KOPT-K1 (cell line): ENCODE data around the gene IL36B.
"Not testable (repeated sequence)": the region's sequence is repeated elsewhere in the genome, so short reads cannot be mapped to it uniquely, and the experiment has no call there.

Source experiments
- H3K27ac ChIP-seq: fragments of 200-600 bp; sonication (generic); 2 replicates; pipeline ENCODE4 v1.5.1; 2016; ENCODE audit warnings: antibody characterized with exemption, mild to moderate bottlenecking, low read depth, low read length; ENCODE audit not compliant: poor library complexity, severe bottlenecking
- H3K36me3 ChIP-seq: fragments of 200-600 bp; sonication (generic); 2 replicates; pipeline ENCODE4 v1.5.1; 2017; ENCODE audit warnings: antibody characterized with exemption, mild to moderate bottlenecking, low read length, moderate library complexity; ENCODE audit not compliant: insufficient read depth
- H3K9me3 ChIP-seq: fragments of 200-600 bp; sonication (generic); 2 replicates; pipeline ENCODE4 v1.5.1; 2017; ENCODE audit warnings: antibody characterized with exemption, low read length, mild to moderate bottlenecking; ENCODE audit not compliant: insufficient read depth, poor library complexity, severe bottlenecking

IL36B gene

DNA sequence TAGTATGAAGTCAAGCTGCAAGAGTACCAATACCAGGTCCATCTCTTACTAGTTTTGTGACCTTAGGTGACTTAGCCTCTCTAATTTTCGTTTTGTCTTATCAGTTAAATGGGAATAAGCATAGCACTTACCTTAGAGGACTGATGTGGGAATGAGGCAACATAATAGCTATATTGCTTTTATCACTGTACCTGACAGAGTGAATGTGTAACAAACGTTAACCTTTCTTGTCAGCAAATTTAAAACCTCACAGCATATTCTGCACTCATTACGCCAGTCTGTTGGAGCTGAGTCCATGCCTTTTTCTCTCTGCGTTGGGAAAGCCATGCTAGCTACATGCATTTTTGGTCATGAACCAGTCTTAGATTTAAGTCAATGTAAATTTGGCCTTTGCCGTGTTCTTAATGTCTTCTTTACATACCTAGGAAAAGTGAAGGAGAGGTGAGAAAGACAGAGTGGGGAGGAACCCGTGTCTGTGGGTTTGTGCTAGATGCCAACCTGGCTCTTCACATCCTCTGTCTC lies at the start of gene IL36B:
TSS of gene IL36B (minus strand) at position 472 of the 522 bp plus-strand sequence.
- Histone ChIP-seq H3K36me3 (no peaks in the 10 kb centered on the region), H3K9me3 (peaks cover 33% of the 10 kb centered on the region), H3K27ac (no peak within 1 kb of the TSS)

DNA sequence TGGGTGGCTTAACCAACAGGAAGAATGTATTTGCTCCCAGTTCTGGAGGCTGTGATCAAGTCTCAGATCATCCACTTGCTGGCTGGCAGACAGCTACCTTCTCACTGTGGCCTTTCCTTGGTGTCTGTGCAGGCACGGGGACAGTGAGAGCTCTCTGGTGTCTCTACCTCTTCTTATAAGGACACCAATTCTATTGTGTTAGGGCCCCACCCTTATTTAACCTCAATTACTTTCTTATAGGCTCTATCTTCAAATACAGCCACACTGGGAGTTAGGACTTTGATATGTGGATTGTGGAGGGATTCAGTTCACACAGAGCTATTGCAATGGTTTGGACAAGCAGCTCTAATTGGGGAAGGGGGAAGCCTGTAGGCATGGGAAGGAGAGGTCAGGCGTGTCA lies 49.5 kb upstream of the IL36B start:
- Histone ChIP-seq H3K27ac (no peak overlapping the region), H3K36me3 (no peaks in the 10 kb centered on the region), H3K9me3 (peaks cover 9% of the 10 kb centered on the region)

GRCh38 chr2:113098532-113098931 lies 45.9 kb upstream of the IL36B start:
- Histone ChIP-seq H3K27ac (no peak overlapping the region), H3K9me3 (peaks cover 9% of the 10 kb centered on the region), H3K36me3 (no peaks in the 10 kb centered on the region)

GRCh38 chr2:113098041-113098440 lies 45.4 kb upstream of the IL36B start:
- Histone ChIP-seq H3K36me3 (no peaks in the 10 kb centered on the region), H3K27ac (no peak overlapping the region), H3K9me3 (peaks cover 9% of the 10 kb centered on the region)

GRCh38 chr2:113096842-113097618 lies 44.4 kb upstream of the IL36B start:
- not testable (repeated sequence) for H3K27ac ChIP-seq, H3K9me3 ChIP-seq, H3K36me3 ChIP-seq

DNA sequence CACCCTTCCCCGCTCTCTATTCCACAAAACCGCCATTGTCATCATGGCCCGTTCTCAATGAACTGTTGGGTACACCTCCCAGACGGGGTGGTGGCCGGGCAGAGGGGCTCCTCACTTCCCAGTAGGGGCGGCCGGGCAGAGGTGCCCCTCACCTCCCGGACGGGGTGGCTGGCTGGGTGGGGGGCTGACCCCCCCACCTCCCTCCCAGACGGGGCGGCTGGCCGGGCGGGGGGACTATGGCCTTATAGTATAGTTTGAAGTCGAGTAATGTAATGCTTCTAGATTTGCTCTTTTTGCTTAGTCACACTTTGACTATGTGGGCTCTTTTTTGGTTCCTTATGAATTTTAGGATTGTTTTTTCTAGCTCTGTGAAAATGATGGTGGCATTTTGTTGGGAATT lies 43.6 kb upstream of the IL36B start:
- not testable (repeated sequence) for H3K9me3 ChIP-seq, H3K36me3 ChIP-seq, H3K27ac ChIP-seq

DNA sequence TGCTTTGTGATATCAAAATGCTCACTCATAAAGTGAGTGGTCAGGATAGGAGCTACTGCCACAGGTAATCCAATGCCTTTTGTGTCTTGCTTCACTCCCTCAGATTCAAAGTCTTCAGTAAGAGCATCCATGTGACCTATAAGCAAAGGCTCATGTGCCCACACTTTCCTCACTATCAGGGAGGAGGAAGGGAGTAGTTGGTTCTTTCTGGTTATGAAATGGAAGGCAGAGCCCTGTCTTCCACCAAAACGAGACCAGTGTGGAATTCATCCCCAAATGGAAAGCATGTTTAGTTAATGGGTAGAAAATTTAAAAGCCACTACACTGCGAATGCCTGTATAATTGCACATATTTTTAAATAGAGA lies 40.9 kb upstream of the IL36B start:
- H3K27ac ChIP-seq: no peak overlapping the region

DNA sequence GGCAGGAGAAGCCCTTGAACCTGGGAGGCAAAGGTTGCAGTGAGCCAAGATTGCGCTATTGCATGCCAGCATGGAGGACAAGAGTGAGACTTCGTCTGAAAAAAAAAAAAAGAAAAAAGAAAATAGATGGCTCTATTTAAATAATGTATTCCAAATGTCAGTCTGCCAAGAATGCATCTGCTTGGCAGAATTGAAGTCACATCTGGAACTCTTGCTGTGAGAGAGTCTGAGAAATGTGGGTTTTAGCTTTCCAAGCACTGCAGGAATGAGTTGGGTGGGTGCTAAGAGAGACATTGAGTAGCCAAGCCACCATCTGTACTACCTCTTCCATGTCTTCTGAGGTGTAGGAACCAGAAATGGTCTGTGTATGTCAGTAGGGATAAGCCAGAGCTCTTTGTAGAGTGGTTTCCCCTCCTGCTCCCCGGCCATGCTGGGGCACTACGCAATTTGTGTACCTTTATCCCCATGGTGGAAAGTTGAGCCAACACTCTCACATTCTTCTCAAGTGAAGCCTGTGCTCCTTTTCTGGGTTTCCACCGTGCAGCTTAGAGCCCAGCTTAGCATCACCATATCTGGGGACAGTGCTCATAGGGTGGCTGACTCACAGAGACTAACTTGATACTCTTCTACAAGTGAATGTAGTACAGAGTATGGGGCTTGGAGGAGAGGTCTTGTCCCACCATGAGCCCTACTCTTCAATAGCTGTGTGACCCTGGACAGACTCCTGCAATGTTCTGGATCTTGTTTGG lies 40.4 kb upstream of the IL36B start:
- Histone ChIP-seq H3K9me3 (peaks cover 6% of the 10 kb centered on the region), H3K36me3 (no peaks in the 10 kb centered on the region), H3K27ac (no peak overlapping the region)

More for the DNA sequence above, 40.9 kb upstream of the IL36B start:
- peaks cover 6% of the 10 kb centered on the region for H3K9me3 ChIP-seq
- no peaks in the 10 kb centered on the region for H3K36me3 ChIP-seq

- Histone ChIP-seq H3K36me3 (no peaks in the 10 kb centered on the region), H3K9me3 (no peaks in the 10 kb centered on the region), H3K27ac (no peak overlapping the region)
Observed at GRCh38 chr2:113091231-113091896, 38.7 kb upstream of the IL36B start.

DNA sequence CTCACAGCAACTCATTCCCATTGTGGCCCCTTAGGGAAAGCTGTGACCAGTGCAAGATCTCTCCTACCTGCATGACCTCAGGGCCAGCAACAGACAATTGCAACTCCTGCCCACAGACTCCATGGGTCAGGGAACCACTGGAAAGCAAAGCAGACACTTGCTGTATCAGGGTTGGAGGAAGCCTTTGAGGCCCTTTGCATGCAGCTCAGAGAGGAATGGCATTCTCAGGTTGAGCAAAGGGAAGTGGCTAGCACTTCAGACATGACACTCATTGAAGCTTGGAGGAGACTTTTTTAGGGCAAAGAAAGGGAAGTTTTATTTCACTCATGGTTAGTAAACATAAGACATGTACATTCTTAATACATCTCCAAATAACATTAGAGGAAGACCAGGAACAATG lies 37.2 kb upstream of the IL36B start:
- Histone ChIP-seq H3K27ac (no peak overlapping the region), H3K9me3 (no peaks in the 10 kb centered on the region), H3K36me3 (no peaks in the 10 kb centered on the region)

GRCh38 chr2:113088213-113088992 lies 35.7 kb upstream of the IL36B start:
- no peaks in the 10 kb centered on the region for H3K36me3 ChIP-seq
- no peaks in the 10 kb centered on the region for H3K9me3 ChIP-seq
- H3K27ac ChIP-seq: no peak overlapping the region

- Histone ChIP-seq H3K9me3 (no peaks in the 10 kb centered on the region), H3K27ac (no peak overlapping the region), H3K36me3 (no peaks in the 10 kb centered on the region)
Observed at GRCh38 chr2:113085542-113085941, 32.9 kb upstream of the IL36B start.

GRCh38 chr2:113084249-113085000 lies 31.8 kb upstream of the IL36B start:
- Histone ChIP-seq H3K27ac (no peak overlapping the region), H3K9me3 (no peaks in the 10 kb centered on the region), H3K36me3 (no peaks in the 10 kb centered on the region)

DNA sequence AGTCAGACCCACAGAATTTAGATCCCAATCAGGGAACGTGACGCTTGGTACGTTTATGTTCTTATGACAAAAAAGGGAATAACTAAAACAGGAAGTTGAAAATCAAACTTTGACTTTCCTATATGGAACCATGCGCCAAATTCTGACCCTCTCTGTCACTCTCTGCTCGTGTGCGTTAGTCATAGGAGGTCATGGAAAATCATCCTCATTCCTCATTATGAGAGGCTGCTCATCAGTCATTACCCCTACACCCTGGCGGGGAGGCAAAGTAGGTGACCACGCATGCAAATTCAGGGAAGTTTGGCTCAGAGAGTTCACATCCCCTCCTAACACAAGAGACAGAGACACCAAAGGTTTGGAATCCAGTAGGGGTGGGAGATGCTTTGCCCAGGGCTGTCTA lies 30.6 kb upstream of the IL36B start:
- H3K9me3 ChIP-seq: no peaks in the 10 kb centered on the region
- H3K27ac ChIP-seq: no peak overlapping the region
- no peaks in the 10 kb centered on the region for H3K36me3 ChIP-seq
